ENCODE data around the gene GRM3.

Gene GRM3

DNA sequence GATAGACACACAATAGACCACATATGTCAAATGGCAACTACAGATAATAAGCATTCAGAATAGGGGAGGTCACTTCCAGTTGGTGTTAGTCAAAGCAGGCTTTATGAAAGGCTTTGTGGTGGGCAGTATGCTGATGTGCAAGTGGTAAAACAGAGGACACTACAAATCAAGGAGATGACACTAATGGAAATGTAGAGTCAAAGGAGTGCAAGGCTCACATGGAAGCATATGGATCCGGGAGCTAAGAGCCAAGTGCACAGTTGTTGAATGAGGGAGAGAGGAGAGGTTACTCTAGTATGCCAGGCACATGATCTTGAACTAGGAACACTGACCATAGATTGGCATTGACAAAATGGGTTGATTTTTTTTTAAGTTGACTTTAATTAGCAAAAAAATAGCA, 62.7 kb downstream of the GRM3 start:
- DNase-seq (ENCODE audit: low read depth) = no peak

DNA sequence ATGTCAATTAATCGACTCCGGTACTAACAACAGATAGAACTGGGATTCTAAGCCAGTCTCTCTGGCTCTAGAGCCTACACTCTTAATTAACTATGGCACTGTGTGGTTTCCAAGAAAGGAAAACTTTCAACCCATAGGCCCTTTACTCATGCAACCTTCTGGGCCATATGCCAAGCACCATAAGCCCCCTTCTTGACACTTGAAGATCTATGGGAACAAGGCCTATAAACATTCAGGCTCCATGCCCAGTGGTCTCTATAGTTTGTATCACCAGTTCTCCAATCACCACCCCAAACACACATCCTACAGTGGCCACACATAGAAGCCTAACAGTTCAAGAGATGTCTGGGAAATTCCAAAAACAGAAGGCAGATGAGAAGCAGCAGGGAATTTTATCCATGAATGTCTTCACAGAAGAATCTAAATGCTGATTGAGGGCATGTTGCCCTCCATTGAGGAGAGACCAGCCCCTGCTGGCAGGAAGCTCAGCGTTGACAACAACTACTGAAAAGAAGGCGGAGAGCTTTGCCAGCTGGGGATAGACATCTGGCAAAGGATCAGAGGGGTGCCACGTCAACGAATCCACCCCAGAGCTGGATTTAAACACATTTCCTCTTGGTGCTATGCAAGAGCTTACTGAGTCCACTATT, 64.4 kb downstream of the GRM3 start:
- DNase-seq (ENCODE audit: low read depth) = no peak

DNA sequence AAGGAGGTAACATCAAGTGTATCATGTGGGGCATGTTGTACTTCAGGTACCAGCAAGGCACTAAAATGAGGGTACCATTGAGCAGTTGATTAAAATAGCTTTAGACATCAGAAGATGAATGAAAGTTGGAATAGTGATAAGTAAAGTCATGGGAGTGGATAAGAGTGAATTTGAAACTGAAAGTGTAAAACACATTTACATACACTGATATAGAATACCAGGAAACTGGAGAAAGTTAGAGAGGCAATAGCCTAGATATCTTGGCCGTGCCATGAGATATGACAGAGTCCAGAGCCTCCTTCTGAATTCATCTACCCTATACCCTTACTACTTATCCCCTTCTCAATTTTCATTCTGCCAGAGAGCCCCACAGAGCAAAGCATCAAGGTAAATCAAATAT, 76.6 kb downstream of the GRM3 start:
- DNase-seq (ENCODE audit: low read depth) = no peak

DNA sequence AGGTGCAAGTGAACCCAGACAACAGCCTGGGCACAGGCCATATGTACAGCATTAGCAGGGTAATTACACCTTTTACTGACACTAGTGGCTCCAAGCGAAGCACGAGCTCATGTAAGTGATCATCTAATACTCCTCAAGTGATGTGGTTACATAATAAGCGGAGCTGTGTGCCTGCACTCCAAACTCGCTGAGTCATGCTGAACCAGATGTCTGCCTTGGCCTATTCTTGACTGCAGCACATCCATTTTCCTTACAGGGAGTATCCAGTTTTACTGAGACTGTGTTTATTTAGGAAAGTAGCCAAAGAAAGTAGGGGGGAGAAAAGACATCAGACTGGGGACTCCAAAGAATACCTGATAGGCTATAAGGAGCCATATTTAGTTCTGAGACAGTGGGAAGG, 90.1 kb downstream of the GRM3 start:
- DNase-seq (ENCODE audit: low read depth) = no peak

DNA sequence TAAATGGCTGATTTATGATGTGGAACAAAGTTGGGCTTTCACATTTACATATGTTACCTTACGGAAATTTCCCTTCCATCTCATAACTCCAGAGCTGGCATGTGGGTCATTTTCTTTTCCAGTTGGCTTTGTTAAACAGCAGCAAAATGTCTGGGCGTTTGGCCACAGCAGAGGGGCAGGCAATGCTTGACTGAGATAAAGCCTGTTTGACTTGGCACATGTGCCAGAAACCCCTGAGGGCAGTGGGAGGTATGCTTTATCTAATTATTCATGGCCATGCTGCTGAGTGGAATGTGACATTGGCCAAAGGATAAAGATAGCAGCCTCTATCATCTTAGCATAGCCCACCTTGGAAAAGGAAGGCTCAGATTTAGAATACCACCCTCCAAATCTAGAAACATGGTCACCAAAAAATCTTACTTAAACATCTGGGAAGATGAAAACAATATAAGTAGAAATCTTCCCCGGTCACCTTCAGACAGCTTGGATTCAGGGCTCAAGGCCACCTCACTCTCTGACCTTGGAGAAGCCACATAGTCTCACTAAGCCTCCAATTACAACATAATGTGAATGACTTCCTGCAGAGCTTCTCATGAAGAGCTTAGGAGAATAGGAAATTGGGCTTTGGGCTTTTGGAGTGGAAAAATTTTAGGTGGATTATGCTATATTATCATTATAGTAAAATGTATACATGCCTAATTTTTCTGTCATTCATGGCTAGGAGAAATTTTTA, 101.5 kb downstream of the GRM3 start:
- DNase-seq (ENCODE audit: low read depth) = no peak

DNA sequence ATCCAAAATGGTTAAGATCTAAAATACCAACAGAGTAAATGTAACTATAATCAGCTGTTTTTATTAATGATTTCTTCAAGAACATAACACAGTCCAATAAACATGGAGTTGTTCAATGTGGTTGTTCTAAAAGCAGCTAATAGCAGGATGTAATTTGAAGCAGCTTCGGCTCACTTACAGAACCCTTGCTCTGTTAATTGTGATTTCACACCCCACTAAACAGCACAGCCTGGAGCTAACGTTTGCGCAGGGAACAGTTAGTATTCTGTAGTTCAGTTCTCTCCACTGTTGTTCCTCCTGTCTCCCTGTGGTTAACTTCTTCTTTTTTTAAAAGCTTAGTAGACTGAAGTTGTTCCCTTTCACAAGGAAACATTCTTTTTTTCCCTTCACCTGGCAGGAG, 104.0 kb downstream of the GRM3 start:
- DNase-seq (ENCODE audit: low read depth) = no peak

DNA sequence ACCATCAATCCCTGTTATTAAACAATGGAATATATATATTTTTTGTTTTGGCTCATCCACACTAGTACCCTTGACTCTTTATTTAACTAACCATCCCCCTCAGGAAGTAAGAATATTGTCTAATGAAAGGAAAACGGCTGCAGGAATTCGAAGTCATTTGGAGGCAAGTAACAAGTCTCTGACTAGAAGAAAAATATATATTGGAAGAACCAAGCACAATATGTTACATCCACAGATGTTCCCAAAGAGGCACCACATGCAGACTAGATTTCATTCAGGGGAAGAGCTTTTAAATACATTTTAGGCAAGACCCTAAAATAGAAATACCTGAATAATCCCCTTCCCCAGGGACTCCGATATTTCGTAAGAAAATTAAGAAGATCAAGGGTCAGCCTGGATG, 104.5 kb downstream of the GRM3 start:
- DNase-seq (ENCODE audit: low read depth) = no peak

DNA sequence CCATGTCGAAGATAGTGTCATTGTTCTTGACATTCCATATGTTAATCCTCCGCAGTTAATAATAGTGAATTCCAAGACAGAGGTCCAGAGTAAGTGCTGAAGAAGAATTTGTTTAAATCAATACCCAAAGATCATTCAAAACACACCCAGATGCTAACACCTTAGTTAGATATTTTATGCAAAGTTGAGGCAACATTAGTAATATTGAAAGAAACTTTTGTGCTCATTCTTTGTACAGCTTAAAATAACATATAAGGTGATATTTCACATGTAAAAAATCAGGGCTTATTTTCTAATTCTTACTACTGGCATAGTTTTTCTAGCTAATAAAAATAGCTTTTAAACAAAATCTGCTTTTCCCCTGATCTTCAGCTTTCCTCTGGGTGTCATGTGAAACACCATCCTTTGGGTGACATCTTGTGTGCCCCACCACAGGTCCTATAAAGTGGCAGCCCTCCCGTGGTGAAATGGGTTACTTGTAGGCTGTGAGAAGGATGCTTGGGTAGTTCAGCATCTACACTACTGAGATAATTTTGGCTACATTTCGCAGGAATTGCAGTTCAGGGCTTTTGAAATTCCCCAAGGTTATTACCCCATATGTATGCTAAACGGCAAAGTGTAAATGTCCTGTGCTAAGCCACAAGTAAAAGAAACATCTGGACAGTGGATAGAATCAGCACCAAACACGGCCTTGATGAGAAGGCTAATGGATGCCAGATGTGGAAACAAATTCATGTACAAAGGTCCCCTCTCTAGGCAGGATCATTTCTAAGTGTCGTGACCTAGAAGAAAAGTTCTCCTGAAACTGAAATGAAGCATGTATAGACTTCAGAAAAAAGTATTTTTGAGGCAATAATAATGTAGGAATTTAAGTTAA, 105.4 kb downstream of the GRM3 start:
- DNase-seq (ENCODE audit: low read depth) = no peak

DNA sequence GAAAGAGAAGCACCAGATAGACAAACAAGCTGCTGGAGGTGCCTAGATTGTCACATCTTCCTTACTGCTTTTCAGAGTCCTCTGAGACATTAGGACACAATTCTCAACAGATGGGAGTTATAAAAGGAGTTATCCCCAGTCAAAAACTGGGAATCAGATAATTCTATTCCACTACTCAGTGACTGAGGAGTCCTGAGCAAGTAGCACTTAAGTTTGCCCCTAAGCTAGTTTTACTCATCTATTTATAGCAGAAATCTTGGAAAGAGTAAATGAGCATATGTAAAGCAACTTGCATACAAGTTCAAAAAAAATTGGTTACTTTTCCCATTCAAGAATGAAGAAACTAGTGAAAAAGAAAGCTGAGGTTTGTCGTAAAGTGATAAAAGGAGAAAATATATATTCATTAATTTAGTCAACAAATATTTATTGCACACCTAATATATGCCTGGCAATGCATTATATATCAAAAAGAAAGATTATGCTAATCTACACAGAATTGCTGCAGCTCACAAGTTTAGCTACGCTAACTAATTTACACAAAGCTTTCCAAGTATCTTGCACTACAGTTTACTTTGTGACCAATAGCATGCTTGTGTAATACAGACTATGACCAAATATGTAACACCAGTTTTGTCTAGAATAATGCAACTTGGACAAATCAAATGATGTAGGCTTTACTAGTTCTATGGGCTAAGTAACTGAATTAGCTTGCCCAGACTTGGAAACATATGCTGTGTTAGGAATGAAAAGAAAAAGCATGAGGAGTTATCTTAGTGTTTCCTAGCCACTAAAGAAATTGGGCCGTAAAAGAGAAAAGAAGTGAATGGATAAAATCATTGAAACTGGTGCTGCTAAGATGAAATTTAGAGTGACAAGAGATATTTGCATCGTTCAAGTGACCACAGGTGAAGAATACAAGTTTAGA, 106.3 kb downstream of the GRM3 start:
- no peak for DNase-seq (ENCODE audit: low read depth)

DNA sequence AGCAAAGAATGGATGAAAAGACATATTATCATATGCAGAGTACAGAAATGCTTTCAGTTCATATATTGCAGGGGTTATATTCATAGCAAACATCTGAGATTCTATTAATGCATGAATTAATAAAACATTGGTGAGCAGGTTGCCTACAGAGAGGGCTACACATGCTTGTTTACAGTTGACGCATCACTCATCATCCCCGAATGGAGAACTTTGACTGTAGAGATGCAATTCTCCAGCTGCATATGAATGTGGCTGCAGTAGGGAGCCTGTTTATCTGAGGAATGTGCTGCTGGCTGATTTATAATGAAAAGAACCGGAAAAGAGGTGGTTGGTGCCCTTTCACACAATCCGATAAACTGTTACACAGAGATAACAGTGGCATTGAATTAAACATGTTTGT, 116.5 kb downstream of the GRM3 start:
- DNase-seq (ENCODE audit: low read depth) = no peak

DNA sequence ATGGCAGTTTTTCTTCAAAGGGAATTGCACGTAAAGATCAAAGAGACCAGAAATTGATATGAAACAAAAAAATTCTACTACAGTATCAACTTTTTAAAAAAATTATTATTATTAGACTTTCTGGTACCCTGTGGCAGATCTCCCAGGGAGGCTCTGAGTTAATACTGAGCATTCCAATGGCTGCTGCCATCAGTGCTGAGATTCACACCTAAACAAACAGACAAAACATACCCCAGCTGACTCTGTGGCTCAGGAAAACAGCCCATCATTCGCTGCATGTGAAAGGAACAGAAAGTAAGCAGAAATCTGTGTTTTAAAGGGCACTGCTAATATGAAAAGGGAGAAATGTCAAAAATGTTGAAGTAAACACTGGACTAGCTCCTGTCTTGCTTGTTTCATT, 118.4 kb downstream of the GRM3 start:
- DNase-seq (ENCODE audit: low read depth) = no peak

DNA sequence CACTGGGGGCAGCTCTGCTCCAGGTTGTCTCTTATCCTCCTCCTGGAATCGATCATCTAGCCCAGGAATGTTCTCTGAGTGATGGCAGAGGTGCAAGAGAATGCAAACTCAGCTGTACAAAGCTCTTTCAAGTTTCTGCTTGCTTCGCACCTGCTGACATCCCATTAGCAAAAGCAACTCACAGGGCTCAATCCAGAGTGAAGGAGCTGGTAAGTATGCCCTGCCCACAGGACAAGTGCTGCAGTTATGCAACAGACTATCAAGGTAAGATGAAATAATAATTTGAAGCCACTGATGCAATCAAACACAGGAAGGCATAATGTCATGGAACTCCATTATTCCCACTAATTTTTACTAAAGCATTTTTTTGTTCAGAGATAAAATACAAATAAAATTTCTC, 122.2 kb downstream of the GRM3 start:
- DNase-seq (ENCODE audit: low read depth) = no peak

DNA sequence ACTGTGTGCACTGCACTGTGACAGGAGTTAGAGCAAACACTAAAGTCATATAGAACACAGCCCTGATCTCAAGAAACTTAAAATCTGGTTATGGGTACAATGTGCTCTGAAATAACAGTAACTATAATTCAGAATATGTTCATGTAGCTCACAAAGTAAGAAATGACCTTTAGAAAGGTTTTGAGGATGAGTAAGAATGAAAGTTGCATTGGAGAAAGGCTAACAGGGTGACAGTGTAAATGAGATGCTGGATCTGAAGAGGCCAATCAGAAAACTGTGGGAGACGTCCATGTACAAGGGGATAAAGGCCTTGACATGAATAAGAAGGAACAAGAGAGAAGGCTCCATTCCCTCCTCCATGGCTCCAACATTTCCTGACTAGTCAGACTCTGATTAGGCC, 124.7 kb downstream of the GRM3 start:
- no peak for DNase-seq (ENCODE audit: low read depth)

DNA sequence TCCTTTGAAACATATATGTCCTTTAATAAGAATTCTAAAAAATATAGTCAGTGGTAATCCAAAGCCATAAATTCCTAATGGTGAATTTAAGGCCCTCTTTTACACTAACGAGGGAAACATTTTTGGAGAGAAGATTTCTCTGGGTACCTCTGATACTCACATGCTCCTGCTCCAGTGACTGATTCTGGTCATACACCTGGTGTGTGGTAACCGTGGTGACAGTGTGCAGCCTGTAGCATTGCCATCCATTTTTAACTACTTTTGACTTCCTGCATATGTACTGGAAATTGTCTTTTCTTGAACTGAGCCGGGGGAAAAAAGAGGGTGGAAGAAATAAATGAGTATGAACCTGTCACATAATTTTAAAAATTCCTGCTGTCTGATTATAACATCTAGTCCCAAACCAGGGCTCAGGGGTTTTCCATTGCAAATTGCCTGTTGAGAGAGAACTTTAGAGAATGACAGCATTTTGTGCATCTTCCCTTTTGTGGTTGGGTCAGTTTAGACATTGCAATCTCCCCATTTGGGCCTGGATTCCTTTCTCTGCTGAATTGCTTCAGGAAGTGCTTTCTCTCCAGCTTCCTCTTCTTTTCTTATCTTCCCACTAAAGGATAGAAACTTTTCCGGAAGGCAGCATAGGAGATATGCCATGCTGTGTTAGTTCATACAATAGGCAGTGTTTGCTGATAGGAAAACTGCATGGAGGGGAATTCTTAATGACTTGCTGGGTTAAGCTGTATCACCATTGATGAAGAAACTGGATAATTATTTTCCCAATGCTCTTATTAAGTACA, 125.5 kb downstream of the GRM3 start:
- peak; percentile 55 for DNase-seq (ENCODE audit: low read depth)

DNA sequence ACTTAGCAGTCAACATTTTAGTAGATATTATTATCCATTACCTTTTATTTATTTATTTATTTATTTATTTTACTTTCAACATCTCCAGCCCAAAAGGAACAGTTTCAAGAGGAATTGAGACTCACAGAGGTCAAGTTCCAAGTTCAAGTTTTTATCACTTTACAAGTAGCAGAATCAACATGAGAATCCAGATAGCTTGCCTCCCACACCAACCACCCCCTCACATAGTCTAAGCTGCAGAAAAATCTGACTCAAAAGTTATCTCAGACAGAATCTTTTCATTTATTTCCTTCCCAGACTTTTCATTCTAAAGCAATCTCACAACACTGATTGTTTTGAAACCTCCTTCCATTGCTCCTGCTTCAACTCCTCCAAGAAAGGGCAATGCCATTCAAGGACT, 129.6 kb downstream of the GRM3 start:
- DNase-seq (ENCODE audit: low read depth) = no peak

DNA sequence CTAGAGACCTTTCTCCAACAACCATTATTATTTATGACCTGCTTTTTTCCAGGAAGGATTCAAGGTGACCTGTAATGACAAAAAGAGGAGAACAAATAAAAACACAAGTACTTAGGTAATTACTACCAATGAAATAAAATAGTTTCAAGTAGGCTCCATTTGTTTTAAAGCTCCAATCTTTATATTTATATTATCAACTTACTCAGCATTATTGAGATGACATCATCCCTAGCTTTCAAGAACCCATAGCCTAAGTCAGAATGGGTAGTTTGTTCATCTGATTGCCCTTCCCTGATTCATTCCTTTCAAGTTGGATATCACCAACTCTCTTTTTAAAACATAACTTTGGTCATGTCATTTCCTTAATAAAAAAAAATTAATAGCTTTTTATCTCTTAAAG, 131.5 kb downstream of the GRM3 start:
- DNase-seq (ENCODE audit: low read depth) = no peak

DNA sequence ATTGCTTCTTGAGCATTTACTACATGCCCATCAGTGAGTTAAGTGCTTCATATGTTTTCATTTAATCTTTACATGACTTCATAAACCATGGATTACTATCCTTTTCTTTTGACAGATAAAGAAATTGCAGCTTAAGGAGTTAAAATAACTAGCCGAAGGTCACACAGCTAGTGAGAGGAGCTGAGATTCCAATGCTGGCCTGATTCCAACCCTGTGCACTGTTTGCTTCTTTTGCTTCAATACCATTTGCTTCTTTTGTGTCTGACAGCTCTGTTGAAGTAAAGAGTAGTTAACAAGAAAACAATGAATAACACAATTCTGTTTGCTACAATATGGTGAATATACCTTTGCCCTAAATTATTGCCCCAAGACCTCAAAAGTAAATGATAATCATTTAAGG, 132.4 kb downstream of the GRM3 start:
- no peak for DNase-seq (ENCODE audit: low read depth)

DNA sequence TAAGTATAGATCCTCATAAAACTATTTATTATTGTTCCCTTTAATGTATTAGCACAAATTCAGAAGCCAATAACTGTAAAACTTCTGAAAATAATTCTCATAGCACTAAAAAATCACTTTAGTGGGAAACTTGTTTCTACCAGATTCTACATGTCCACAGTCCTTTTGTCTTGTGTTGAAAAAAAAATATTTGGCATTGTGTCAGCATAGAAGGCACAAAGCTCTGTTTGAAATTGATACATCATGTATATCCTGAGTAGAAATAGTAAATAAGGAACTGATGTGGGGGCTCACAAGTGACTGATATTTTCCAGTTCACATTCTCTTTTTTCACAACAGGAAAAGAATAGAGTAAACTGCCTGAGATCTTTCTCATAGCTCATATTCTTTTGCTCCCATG, 134.6 kb downstream of the GRM3 start:
- no peak for DNase-seq (ENCODE audit: low read depth)

DNA sequence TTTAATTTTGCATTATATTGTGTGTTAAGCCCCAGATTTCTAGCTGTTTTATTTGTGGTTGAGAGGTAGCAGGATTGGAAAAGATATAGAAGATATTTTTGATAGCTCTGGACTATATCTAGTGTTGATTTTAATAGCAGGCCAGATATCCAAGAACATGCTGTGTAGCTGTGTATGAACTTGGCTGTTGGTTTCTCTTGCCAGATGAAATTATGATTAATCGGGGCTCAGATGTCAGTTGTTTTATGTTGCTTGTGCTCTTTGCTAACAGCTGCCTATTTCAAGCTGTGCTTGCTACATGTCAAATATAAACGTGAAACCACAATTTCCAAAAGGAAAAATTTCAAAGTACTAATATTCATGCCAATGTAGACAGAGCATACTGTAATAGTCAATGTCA, 141.1 kb downstream of the GRM3 start:
- no peak for DNase-seq (ENCODE audit: low read depth)

DNA sequence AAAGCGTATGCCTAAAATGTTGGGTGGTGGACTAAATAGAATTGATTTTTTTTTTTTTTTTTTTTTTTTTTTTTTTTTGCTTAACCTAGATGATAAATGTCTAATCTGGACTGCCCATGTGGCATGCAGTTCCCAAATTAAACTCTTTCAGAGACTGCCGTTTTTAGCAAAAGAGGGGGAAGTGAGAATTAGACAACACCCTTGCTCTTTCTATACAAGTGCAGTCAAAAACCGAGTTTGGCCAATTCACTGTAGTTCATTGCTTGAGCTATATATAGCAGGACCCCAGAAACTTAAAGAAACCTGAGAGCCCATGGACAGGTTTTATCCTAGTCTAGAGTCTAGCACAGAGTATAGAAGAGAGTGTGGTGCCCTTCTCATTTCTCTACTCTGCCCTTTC, 141.9 kb downstream of the GRM3 start:
- no peak for DNase-seq (ENCODE audit: low read depth)

DNA sequence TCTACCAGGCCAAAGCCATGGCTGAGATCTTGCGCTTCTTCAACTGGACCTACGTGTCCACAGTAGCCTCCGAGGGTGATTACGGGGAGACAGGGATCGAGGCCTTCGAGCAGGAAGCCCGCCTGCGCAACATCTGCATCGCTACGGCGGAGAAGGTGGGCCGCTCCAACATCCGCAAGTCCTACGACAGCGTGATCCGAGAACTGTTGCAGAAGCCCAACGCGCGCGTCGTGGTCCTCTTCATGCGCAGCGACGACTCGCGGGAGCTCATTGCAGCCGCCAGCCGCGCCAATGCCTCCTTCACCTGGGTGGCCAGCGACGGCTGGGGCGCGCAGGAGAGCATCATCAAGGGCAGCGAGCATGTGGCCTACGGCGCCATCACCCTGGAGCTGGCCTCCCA, 142.7 kb downstream of the GRM3 start:
- no peak for DNase-seq (ENCODE audit: low read depth)
